GM18867 (cell line): ENCODE measurements around the gene CNIH2.
"Not testable (repeated sequence)": the region's sequence is repeated elsewhere in the genome, so short reads cannot be mapped to it uniquely, and the experiment has no call there.

Experiments used
- ATAC-seq: cut with Tn5 transposase; IDR thresholded peaks from one replicate; pipeline ENCODE4 v1.9.1; 2021; ENCODE audit warnings: mild to moderate bottlenecking, moderate library complexity; ENCODE audit not compliant: unreplicated experiment

CNIH2 gene

DNA sequence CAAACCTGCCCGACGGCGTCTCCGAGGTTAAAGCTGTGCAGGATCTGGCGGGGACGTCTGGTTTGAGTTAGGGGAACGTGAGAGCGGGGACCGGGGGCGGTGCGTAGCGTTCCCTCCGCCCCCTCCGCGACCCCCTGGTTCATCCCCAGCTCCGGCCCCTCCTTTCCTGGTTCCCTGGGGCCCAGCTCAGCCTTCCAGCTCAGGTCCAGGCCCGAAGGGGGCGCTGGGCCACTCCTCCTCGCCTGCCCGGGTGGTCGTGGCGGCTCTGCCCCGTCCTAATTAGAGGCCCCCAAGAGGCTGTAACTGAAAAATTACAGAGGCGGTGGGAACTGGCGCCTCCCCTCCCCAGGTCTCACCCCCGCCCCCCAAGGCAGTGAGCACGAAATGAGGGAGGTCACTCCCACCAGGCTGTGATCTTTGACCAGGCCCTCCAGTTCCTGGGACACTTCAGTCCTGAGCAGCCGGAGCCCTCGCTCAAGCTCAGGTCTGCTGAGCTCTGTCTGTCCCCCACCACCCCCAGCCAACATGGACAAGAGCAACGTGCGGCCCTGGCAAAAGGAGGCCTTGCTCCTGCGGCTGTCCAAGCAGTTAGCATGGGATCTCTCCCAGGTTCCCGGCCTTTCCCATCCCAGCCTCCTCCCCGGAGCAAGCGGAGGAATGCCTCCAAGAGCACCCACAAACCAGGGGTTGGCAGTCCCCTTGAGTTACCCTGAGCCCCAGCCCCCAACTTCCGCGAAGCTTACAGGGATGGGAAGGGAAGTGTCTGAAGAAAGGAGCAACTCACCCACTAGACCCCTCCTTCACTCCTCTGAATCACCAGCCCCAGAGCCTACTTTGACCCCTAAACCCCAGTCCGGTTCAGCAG lies 35.6 kb downstream of the CNIH2 start:
- ATAC-seq = no peak

- ATAC-seq = no peak
These were observed 36.2 kb downstream of the CNIH2 start for GRCh38 chr11:66314186-66314501.

DNA sequence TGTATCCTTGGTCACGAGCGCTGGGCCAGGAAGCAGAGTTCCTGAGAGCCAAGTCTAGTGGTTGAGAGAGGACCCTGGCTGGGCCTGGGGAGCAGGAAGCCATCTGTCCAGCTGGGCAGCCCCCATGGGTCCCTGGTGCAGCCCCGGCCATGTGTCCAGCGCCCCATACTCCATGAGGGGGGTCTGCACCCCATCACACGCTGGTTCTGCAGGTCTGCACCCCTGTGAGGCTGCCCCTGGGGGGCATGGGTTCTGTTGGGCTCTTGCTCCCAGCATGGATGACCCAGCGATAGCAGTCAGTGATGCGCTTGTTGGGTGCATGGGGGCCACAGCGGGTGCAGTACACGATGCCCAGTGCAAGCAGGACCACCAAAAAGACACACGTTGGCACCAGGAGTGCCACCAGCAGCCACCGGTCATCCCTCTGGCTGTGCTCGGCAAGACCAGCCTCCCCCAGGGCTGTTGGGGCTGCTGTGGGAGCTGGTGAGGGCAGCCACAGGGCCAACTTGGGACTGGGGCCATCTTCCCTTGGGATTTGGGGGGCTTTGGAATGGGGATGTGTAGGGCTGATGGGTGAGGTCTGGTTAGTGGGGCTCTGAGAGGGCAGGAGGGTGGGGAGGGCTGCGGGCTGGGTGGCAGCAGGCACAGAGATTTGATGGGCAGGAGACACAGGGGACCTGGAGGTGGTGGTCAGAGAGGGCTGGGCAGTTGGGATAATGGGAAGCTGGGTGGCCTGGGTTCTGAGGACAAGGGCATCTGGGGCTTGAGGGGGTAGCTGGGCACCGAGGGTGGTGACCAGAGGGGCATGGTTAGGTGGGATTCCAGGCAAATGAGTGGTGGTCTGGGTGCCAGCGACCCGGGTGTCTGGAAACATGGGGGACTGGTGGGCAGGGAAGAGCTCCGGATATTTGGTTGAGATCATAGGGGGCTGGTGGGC lies 36.9 kb downstream of the CNIH2 start:
- no peak for ATAC-seq

GRCh38 chr11:66315498-66315885 lies 37.5 kb downstream of the CNIH2 start:
- no peak for ATAC-seq

DNA sequence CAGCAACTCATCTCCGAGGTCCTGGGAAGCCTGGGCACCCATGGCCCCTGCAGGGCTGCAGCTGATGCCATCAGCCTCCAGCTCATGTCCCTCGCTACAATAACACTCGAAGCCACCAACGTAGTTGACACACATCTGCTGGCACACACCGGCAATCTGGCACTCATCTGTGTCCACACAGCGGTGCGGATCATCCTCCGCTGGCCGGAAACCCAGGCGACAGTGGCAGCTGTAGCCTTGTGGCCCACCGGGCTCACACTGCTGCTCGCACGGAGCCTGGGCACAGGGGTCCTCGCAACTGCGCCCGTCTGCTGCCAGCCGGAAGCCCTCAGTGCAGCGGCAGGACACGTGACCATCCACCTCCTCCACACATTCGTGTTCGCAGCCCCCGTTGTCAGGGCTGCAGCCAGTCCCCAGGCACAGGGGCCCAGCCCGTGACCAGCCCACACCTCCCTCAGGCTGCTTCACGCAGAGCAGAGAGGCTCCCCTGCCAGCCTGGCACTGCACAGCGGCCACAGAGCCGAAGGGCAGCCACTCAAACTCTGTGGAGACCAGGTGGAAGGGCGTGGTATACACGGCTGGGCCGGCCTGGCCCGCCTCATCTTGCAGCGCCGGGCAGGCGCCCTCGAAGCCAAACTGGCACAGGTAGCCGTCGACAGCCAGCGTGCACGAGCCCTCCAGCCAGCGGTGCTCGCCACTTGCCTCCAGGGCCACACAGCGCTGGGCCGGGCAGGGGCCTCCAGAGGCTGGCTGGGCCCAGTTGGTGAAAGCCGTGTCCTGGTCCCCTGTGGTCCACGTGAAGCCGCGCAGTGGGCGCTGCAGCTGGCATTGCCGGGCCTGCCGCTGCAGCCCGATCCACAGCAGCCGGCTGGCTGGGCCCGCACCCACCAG lies 38.2 kb downstream of the CNIH2 start:
- ATAC-seq = no peak

DNA sequence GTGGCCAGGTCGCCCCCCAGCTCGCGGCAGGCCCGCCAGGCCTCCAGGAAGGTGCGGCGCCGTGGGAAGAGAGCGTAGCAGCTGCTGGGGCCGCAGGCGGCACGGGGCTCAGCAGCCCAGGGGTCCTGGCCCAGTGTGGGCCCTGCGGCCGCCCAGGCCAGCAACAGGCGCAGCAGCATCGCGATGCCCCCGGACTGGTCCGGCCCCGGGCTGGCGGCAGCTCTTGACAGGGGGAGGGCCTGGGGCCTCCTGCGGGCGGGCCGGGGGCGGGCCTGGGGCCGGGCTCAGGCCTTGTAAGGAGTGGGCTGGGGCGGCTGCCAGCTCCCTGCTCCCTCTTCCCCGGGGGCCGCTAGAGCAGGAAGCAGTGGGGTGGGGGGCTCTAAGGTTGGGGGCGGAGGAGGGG lies 38.9 kb downstream of the CNIH2 start, which contains the start of gene CD248:
Gene CD248, minus strand, starts transcription at position 196 of the 403 bp plus-strand sequence. Its CDS starts 17 bp downstream, at position 179.
- no peak for ATAC-seq

DNA sequence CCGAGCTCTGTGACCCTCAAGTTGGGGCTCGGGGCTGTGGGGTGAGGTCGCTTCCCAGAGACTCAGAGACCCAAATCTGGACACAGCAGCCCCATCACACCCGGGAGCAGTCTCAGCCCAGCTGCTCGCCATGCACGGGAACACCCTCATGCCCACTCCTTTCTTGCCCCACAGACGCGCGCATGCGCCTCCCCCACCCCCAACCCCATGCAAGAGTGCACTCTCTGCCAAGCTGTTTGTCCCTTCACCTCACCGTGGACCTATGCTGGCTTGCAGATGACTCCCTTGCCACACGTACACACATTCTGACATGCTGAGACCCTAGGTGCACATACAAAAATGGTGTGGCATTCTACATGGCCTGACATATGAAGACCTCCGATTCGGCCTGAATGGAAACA lies 39.3 kb downstream of the CNIH2 start:
- no peak for ATAC-seq

GRCh38 chr11:66317723-66318599 lies 40.0 kb downstream of the CNIH2 start:
- no peak for ATAC-seq

DNA sequence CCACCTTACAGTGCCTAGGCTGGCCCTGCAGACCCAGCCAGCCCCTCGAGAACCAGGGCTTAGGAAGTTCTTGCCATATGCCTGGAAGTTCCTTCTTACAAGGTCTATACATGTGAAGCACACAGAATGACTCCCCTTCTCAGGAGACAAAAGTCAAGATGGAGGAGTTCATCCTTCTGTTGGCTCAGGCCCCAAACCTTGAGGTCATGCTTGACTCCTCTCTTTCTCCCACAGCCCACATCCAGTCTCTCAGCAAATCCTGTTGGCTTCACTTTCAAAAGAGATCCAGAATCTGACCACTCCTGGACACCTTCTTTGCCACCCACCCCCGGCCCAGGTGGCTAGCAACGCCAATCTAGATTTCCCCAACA lies 40.6 kb downstream of the CNIH2 start:
- ATAC-seq = no peak

GRCh38 chr11:66320289-66320688 lies 42.3 kb downstream of the CNIH2 start:
- not testable (repeated sequence) for ATAC-seq

GRCh38 chr11:66320748-66321147 lies 42.8 kb downstream of the CNIH2 start:
- ATAC-seq = not testable (repeated sequence)

GRCh38 chr11:66321606-66322005 lies 43.6 kb downstream of the CNIH2 start:
- ATAC-seq = no peak

GRCh38 chr11:66322732-66323427 lies 44.9 kb downstream of the CNIH2 start:
- no peak for ATAC-seq

DNA sequence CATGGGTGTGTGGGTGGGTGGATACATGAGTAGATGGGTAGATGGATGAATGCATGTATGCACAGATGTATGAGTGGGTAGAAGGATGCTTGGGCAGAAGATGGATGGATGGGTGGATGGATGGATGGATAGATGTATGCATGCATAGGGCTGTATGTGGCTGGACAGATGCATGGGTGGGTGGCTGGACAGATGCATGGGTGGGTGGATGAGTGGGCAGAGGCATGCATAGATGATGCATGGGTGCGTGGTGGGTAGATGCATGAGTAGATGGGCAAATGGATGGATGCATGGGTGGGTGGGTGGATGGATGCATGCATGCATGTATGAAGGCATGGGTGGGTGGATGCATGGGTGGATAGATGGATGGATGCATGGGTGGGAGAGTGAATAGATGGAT lies 45.7 kb downstream of the CNIH2 start:
- no peak for ATAC-seq

- no peak for ATAC-seq
These were observed 46.7 kb downstream of the CNIH2 start for GRCh38 chr11:66324664-66325063.

DNA sequence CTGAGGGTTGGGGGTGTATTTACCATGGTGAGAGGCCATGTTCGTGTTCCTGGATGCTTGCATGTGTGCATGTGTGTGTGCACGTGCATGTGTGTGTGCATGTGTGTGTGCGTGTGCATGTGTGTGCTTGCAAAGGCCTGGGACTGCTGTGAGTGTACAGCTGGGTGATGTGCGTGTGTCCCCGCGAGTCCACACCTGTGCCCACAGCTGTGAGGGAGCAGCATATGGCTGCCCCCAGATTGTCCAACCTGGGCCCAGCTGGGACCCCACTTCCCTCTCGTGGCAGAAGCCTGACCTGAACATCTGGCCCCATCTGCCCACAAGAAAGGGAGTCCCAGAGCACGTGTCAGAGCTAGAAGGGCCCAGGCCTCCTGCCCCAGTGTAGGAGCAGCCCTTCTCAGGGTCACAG lies 47.3 kb downstream of the CNIH2 start:
- ATAC-seq = no peak

- ATAC-seq = no peak
These were observed 48.5 kb downstream of the CNIH2 start for GRCh38 chr11:66326261-66327111.
